ENCODE results near the gene MATN1.
A peak's percentile ranks its signal among the peaks of the same experiment; 100 is the strongest.

MATN1 gene

DNA sequence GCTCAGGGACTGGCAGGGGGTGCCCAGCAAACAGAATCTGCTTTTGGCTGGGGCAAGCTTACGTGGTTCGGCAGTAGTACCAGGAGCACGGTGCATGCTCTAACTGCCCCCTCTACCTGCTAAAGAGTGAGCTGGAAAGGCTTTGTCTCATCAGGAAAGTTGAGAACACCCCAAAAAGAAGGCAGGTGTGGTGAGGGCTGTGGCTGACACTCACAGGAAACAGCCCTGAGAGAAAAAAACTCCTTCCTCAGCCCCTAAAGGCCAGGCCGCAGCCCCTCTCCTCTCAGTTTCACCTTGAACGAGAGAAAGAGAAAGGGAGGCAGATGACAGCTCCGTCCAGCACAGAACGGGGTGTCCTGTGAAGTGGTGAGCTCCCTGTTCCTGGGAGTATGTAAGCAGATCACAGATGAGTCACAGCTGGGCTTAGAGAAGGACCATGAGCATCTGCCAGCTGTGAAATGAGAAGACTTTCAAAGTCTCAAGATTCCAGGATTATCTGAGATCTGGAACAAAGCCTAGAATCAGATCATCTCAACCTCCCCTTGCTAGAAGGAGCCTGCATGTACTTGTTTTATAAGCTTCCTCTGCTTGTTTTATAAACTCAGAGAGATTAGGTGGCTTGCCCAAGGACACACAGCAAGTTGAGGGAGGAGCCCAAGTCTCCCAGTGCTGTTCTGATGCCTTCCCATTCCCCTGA lies 20.8 kb upstream of the MATN1 start:
- DNase-seq = no peak

DNA sequence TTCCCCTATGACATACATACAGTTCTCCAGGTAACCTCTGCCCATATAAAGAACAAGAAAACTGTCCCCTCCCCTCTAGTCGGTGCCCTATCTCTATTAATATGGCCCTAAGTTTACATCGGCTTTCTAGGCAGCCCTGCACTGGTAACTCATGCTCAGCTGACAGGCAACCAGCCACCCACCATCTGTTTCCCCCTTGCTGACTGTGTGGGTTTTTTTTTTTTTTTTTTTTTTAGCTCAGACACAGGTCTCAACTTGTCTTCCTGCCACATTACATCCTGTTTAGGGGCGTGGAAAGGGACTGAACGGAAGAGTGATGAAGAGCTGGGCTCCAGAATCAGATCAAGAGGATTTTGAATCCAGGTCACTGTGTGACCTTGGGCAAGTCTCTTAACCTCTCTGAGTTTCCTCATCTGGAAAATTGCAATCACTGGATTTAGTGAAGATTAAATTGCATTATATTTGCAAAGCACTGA lies 20.2 kb upstream of the MATN1 start:
- DNase-seq = peak; percentile 53

DNA sequence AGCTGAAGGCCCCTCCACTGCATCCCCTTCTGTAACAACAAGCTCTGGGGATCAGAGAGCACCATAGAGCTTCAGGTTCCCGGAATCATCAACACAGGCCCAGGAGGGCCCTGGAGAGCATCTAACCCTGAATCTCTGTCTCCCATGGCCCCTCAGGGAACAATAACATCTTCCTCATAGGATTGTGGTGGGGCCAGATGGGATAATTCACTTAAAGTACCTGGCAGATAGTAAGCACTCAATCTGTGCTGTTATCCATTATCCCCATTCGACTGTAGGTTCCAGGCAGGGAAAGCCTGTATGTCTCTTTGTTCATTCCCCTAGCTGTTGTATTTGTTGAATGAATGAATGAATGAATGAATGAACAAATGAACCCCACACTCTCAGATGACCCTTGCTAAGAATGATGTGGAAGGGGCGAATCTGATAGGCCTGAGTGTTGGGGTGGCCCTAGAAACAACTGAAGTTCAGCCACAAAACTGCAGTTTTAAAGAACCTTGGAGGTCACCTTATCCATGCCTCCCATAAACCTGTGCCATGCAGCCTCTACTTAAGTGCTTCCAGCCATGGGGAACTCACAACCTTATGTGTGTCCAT lies 19.7 kb upstream of the MATN1 start:
- DNase-seq = no peak

DNA sequence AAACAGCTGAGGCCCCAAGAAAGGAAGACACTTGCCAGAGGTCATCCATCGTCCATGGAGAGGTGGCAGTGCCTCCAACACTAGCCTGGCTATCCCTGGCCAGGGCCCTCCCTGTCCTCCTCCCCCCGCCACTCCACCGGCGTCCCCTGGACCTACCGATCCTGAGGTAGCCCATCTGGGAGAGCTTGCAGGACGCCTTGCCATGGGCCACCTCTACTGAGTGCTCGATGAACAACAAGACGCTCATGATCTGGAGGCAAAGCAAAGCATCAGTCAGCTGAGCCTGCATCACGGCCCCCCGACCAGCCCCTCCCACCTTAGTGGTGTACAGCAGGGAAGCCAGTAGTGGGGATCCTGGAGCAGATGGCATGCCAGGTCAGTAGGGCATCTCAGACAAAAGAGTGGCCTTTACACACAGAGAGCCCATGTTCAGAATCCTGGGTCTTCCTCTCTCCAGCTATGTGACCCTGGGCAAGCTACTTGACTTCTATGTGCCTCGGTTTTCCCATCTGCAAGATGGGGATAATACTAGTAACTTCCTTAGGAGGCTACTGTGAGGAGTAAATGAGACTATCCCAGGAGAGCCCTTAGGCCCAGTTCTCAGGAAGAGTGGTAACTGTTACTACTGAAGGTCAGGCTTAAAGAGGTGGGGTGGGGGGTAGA lies 19.0 kb upstream of the MATN1 start:
- DNase-seq = no peak

DNA sequence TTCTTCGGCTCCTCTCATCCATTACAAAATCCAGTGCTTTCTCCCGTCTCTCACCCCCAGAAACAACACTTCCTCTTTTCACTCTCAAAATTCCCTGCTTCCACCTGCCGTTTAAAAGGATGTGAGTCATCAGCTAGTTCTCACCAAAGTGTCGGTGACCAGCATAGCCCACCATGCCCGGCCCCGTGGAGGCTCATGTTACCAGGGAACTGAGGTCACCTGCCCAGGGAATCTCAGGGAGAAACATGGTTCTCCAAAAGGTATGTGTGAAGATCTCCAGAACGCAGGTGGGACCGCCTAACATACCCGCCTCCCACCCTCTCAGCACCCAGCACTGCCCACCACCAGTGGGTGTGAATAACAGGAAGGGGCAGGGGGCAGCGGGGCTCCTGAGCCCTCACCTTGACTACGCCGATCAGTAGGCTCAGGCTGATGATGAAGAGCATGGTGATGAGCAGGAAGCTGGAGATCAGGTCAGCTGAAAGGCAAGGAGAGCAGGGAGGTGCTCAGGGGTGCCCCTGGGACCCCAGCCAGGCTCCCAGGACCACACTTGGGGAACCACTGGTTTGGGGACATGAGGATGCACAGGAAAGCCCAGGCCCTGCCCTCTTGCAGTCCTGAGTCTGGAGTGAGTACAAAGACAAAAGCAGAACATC lies 18.0 kb upstream of the MATN1 start:
- no peak for DNase-seq

DNA sequence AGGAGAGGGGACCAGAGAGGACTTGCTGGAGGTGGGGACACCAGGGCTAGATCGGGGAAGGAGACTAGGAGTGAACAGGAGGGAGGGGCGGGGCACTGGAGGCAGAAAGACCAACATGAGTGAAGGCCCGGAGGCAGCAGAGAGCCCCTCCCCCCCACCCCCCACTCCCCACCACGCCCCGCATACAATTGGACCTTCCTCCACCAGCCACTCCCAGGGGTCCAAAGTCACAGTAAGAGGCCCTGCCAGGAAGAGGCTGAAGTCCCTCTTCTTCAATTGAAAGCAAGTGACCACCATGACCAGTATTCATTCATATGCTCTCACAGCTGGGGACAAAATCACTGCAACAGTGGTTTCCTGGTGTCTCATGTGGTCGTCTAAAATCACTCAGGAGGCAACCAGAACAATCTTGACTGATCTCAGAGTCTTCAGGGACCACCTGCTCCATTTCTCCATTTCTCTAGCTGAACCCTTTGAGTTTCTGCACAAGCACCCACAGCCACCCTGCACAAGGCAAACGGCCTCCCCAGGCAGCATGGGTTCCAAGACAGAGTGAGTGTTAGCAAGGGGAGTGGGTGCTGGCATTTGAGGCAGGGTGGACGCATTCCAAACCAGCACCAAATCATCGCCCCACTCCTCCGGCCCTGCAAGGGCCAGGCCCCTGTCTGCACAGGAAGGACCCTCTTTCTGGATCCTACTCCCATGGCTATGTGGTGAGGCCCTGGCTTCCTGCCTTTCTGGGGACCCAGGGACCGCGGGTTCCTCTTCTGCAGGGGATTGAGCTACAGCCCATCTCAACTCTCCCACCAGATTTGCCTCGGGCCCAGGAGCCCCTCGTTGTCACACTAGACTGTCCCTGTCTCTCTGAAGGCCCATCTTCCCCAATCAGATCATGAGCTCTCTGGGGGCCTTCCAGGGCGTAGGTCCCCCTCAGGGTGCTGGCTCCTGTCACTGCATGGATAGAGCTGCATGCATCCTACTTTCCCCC lies 17.2 kb upstream of the MATN1 start:
- DNase-seq = no peak

DNA sequence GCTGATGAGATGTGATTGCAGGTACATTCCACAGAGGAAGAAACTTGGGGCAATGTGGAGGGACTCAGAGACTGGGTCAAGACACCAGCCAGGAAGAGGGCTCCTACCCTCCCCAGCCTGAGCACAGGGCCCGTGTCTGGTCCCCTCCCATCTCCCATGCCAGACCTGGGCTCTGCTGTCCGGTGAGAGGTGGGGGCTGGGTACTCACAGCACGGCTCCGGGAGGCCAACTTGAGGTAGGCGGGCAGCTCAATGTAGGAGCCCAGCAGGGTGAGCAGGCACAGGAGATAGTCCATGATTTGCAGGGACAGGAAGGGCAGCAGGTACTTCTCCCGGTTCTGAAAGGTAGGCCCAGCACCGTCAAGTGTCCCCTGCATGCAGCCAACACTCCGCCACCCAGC lies 16.2 kb upstream of the MATN1 start:
- DNase-seq = no peak

DNA sequence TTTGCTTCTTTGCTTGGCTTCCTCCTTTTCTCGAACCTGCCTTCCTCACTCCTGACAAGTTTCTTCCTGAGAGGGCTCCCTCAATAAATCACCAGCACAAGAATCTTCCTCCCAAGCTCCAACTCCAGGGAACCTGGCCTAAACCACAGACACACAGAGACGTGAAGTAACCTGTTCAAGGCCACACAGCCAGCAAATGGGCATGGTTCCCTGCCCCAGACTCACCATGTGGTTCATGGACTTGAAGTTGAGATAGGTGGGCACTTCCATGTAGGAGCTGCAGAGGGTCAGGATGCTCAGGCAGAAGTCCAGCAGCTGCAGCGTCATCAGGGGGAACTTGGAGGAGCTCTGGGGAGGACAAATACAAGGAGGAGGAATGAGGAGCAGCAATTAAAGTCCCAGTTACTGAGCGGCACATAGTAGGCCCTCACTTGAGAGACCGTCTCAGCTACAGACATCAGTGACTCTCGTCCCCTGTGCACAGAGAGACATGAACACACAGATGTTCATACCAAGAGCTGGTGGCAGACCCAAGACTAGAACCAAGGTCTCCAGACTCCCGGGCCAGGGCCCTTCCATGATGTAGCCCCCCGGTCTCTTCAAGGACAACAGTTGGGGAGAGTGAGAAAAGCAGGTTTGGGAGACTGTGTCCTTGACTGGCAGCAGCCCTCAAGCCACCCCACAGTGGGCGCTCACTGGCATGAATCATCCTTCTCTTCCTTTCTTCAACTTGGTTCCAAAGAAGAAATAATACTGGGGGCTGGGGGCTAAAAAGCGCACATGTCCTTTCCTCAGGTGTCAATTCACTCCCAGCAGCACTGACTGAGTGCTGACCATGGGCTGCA lies 15.6 kb upstream of the MATN1 start:
- DNase-seq = no peak

DNA sequence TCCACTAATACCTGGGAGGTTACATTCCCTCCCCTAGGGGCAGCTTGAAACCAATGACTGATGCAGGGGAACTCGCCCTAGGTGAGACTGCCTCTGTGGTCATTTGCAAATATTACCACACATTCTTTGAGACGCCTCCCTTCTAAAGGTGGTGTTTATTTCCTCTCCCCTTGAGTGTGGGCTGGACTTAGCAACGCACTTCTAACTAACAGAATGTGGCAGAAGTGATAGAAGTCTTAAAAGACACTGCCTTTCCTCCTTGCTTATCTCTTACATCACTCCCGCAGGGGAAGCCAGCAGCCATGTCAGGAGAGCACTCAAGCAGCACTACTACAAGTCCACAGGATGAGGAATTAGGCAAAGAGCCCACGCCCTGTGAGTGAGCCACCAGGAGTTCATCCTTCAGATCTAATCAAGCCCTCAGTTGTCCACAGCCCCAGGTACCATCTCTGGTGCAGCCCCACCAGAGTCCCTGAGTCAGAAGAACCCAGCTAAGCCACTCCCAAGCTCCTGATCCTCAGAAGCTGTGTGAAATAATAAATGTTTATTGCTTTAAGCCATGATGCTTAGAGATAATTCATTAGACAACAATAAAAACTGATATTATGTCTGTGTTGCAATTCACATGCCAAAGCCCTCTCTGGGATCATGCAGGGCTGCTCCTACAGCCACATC lies 14.8 kb upstream of the MATN1 start:
- DNase-seq = no peak

DNA sequence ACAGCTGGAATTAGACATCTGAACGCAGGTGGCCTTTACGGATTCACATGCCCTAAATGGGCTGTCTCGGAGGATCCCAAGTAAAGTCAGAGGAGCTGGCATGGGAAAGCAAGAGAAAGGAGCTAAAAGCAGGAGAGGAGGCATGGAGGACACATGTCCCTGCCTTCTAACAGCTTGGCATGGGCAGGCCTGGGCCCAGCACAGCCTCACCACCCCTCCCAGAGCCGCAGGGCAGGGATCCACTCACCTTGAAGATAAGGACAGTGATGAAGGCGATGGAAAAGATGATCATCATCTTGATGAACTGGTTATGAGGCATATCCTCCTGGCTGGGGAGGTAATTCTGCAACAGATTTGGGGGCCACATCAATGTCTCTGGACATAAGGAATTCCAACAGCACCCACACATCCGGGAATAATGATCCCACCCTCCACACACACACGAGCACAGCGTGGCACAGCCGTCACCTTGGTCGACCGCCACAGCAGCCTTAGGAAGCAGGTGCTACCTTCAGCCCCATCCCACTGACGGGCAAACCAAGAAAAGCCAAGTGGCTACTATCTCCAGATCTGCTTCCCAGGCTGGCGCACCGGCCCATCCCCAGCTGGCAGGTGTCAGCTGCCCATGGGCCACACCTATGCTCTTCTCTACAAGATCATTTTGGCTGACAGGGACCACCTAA lies 14.1 kb upstream of the MATN1 start:
- DNase-seq = no peak

DNA sequence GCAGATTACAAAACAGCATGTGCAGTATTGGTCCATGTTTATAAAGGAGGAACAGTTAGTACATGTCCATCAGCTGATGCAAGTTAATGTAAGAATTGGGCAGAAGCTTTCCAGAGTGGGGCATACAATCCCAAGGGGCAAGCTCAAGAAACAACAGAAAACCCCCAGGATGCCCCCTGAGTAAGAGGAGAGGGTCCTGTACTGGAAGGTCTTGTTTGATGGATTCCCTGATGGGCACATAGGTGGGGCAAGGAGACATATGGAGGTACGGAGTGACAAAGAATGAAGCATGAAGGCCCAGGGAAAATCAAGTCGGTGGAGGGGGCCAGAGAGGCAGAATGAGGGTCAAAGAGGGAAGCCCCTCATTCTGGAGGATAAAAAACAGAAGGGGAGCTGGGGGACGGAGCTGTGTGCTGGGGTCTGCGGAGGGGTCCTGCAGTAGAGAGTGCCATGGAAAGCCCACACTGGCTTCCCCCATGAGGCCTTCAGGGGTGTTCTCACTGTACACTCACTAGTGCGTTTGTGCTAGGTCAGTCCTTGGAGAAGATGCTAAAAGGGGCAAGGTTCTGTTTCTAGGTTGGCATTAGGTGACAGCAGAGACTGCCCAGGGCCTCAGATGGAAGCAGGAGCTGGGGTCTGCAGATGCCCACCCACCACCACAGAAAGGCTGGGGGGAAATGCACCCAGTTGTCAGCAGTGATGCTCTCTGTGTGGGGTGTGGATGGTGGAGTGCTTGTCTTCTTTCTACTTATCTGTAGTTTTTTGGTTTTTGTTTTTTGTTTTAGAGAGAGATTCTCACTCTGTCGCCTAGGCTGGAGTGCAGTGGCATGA lies 12.5 kb upstream of the MATN1 start:
- no peak for DNase-seq

DNA sequence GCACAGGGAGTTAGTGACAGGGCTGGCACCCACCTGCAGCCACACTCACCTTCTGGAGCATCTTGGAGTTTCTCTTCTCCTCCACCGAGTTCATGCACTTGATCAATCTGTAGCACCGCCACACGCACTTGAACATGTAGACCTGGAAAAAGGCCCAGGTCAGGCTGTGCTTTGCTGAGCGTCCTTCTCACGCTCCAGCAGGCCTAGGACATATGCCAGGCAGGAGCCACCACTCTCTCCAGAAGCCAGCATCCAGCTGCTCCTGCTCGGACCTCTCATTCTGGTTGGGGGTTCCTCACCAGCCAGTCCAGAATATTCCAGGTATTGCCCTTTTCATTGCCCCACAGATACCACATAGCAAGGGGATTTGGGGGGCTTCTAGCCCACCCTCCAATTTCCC lies 11.7 kb upstream of the MATN1 start:
- DNase-seq = no peak

DNA sequence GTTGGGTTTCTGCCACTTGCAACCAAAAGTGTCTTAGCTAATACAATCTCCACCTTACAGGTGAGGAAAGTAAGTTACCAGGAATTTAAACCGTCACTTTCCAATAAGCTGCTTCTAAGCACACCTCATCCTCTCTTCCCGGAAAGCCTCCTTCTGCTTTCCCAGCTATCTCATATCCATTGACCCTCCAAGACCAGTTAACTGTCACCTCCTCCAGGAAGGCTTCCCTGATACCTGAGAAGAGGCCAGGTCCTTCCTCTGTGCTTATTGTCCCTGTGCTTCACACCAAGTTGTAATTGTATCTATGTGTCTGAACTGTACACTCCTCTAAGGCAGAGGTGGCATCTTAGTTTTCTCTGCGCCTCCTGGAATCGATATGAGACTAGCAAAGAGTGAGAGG lies 11.2 kb upstream of the MATN1 start:
- no peak for DNase-seq

DNA sequence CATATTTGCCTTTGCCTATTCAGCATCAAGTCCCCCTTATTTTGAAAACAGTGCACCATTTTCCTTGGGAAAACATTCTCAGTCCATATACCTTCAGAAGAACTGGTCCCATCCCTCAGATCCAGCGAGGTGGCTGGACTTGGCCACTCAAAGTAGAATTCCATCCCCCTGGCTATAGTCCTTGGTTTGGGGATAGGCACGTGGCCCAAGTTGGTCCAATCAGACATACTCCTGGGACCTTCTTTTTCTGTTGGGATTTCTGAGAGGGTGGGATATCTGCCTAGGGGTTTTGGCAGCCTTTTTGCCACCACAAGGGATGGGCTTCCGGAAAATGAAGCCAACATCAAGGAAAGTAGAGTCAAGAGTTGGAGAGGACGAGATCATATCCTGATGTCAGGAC lies 10.7 kb upstream of the MATN1 start:
- DNase-seq = no peak

DNA sequence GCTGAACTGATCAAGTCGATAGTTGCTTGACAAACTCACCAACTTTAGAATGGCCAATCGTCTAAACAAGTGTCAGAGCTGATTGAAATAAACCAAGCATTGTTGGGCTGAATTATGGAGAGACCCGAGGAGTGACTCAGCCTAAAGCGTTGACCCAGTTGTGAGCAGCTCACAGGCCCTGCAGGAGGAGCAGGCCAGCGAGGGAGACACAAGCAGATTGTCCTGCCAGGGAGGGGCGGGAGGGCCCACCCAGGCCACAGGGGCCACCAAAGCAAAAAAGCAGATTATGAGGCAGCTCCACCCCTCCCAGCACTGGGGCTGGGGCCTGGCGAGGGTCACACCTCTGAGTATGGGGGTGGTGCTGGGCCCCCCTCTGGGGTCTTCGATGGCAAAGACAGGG lies 10.1 kb upstream of the MATN1 start:
- no peak for DNase-seq

DNA sequence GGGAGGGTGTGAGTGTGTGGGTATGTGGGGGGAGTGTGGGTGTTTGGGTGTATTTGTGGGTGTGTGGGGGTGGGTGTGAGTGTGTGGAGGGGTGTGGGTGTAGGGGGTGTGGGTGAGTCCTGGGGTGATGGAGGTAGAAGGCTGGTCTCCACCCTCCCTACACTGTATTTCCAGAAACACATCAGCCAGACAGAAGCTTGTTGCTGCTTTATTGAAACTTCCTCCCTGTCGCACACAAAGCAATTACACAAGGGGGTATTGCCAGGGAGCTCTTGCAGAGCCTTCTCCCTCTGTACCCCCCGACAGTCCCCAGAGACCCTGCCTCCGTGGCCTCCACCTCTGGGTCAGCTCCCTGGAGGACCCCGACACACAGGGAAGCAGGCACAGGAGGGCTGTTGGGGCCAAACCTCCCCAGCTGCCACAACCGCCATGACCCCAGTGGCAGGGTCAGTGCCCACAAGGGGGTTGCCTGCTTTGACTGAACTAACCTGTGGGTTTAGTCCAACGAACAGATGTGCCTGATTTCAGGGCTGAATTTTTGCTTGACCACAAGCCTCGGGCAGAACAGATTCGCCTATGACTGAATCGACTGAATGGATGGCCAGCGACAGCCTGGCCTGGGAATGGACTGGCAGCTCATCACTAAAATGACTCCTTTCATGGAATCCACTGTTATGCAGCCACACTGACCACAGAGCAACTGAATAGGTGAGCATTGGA lies 9.1 kb upstream of the MATN1 start:
- no peak for DNase-seq

DNA sequence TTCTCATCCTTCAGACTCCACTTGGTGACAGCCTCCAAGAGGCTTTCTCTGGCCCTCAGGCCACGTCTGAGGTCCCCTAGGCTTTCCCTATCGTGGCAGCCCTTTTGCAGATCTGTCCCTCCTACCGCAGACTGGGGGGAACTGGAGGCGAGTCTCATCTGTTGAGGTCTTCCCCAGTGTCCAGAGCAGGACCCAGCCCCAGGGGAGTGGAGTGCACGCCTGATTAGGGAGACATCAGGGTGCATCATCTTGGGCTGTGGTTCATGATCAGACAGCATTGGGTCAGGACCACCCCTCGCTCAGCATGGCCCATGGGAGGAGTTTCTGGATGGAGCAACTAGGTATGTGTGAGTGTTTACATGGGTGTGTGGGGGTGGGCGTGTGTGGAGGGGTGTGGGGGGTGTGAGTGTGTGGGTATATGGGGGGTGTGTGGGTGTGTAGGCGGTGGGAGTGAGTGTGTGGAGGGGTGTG lies 8.5 kb upstream of the MATN1 start:
- no peak for DNase-seq

DNA sequence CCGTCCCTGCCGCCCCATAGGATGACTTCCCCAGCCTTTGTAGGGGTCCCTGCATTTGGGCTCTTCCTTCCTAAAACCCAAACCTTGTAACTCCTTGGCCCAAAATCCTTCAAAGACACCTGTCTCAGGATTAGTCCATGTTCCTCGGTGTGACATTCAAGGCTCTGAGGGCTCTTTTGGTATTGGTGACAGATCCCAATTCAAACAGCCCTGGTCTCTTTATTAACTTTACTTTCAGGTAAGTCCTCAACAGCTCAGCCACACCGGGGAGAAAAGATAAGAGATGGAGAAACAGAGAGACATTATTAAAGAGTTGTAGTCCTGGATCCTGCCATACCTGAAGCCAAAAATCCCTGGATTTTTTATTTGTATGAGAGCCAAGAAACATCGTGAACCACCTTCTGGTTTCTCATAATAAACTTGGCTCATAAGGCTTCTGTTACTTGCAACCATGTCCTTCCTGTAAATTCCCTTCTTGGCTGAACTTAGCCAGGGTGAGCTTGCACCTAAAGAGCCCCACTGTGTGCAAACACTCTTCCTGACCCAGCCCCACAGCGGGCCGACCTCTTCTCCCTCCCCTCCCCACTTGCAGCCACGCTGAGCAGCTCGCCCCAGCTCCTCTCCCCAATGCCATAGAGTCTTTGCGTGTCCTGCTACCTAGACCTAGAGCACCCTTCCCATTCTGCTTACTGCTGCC lies 7.9 kb upstream of the MATN1 start:
- DNase-seq = no peak

Measured in NCI-H1436 (cell line).